Measurements from ENCODE around the gene C17orf67.

Gene C17orf67

DNA sequence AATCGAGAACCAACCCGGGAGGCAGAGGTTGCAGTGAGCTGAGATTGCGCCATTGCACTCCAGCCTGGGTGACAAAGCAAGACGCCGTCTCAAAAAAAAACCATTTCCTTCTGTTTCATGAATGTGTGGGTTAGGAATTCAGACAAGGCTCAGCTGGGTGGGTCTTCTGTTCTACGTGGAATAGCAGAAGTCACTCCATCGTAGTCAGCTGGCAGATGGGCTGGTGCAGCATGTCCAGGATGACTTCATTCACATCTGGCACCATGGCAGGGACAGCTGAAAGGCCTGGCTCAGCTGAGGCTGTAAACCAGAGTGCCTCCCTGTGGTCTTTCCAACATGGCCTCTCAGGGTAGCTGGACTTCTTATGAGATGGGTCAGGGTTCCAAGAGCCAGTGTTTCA is 89.0 kb downstream of the C17orf67 start (continued):
- TF ChIP-seq, protein P1, sequence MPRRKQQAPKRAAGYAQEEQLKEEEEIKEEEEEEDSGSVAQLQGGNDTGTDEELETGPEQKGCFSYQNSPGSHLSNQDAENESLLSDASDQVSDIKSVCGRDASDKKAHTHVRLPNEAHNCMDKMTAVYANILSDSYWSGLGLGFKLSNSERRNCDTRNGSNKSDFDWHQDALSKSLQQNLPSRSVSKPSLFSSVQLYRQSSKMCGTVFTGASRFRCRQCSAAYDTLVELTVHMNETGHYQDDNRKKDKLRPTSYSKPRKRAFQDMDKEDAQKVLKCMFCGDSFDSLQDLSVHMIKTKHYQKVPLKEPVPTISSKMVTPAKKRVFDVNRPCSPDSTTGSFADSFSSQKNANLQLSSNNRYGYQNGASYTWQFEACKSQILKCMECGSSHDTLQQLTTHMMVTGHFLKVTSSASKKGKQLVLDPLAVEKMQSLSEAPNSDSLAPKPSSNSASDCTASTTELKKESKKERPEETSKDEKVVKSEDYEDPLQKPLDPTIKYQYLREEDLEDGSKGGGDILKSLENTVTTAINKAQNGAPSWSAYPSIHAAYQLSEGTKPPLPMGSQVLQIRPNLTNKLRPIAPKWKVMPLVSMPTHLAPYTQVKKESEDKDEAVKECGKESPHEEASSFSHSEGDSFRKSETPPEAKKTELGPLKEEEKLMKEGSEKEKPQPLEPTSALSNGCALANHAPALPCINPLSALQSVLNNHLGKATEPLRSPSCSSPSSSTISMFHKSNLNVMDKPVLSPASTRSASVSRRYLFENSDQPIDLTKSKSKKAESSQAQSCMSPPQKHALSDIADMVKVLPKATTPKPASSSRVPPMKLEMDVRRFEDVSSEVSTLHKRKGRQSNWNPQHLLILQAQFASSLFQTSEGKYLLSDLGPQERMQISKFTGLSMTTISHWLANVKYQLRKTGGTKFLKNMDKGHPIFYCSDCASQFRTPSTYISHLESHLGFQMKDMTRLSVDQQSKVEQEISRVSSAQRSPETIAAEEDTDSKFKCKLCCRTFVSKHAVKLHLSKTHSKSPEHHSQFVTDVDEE (CRISPR knock-in tag; IDR thresholded peaks at IDR 0.05) = no peak
- no peak for TF ChIP-seq SNAI2 (CRISPR knock-in tag; IDR thresholded peaks at IDR 0.05)
- no peak for TF ChIP-seq TOX (CRISPR knock-in tag; IDR thresholded peaks at IDR 0.05; ENCODE audit: borderline replicate concordance)
- no peak for TF ChIP-seq ZNF565 (CRISPR knock-in tag; conservative IDR thresholded peaks at IDR 0.05; ENCODE audit: low read depth)
- no peak for TF ChIP-seq ZNF70 (CRISPR knock-in tag; IDR thresholded peaks at IDR 0.05)

DNA sequence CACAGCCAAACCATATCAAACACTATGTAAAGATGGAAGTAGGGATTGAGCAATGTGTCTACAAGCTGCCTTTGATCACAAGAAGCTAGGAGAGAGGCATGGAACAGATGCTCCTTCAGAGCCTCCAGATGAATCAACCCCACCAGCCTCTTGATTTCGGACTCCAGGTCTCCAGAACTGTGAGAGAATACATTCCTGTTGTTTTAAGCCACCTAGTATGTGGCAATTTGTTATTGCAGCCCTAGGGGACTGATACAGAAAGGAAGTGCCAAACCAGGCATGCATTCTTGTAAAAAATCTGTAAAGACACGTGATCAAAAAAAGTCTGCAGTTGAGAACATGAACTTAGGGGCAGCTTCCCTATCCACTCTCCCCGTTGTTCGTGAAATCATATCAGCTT is 91.1 kb downstream of the C17orf67 start:
- TF ChIP-seq ZFP30 (CRISPR knock-in tag; IDR thresholded peaks at IDR 0.05) = no peak
- TF ChIP-seq TCF4 (CRISPR knock-in tag; IDR thresholded peaks at IDR 0.05; ENCODE audit: borderline replicate concordance) = no peak
- no peak for TF ChIP-seq ESRRG (CRISPR knock-in tag; IDR thresholded peaks at IDR 0.05)
- no peak for TF ChIP-seq ZC3H10 (CRISPR knock-in tag; IDR thresholded peaks at IDR 0.05)
- TF ChIP-seq CREB5 (CRISPR knock-in tag; IDR thresholded peaks at IDR 0.05; ENCODE audit: low read depth) = no peak
- TF ChIP-seq, protein P1 (CRISPR knock-in tag; IDR thresholded peaks at IDR 0.05) = no peak
- TF ChIP-seq BACH2 (CRISPR knock-in tag; IDR thresholded peaks at IDR 0.05; ENCODE audit: borderline replicate concordance) = no peak
- no peak for TF ChIP-seq OSR1 (CRISPR knock-in tag; IDR thresholded peaks at IDR 0.05)
- no peak for TF ChIP-seq SNAI2 (CRISPR knock-in tag; IDR thresholded peaks at IDR 0.05)
- TF ChIP-seq ZFP3 (CRISPR knock-in tag; IDR thresholded peaks at IDR 0.05) = no peak
- no peak for TF ChIP-seq ZNF70 (CRISPR knock-in tag; IDR thresholded peaks at IDR 0.05)
- TF ChIP-seq TOX (CRISPR knock-in tag; IDR thresholded peaks at IDR 0.05; ENCODE audit: borderline replicate concordance) = no peak
- TF ChIP-seq, protein P2, sequence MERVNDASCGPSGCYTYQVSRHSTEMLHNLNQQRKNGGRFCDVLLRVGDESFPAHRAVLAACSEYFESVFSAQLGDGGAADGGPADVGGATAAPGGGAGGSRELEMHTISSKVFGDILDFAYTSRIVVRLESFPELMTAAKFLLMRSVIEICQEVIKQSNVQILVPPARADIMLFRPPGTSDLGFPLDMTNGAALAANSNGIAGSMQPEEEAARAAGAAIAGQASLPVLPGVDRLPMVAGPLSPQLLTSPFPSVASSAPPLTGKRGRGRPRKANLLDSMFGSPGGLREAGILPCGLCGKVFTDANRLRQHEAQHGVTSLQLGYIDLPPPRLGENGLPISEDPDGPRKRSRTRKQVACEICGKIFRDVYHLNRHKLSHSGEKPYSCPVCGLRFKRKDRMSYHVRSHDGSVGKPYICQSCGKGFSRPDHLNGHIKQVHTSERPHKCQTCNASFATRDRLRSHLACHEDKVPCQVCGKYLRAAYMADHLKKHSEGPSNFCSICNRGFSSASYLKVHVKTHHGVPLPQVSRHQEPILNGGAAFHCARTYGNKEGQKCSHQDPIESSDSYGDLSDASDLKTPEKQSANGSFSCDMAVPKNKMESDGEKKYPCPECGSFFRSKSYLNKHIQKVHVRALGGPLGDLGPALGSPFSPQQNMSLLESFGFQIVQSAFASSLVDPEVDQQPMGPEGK (CRISPR knock-in tag; IDR thresholded peaks at IDR 0.05; ENCODE audit: borderline replicate concordance) = no peak
- no peak for TF ChIP-seq GLIS3 (CRISPR knock-in tag; IDR thresholded peaks at IDR 0.05)
- no peak for TF ChIP-seq CSDC2 (CRISPR knock-in tag; IDR thresholded peaks at IDR 0.05)

More for the DNA sequence above, 91.1 kb downstream of the C17orf67 start:
- no peak for ATAC-seq

Measured in SK-N-SH treated with all-trans-retinoic acid at 6 μM for 48 hours (cell line).